ENCODE measurements around the gene VAV1. TPM values are rescaled to one million over a fixed set of nuclear protein-coding genes. Genes with fewer than 3 reads are reported as not detected.
A peak's percentile ranks its signal among the peaks of the same experiment; 100 is the strongest.

The VAV1 gene
- total and polyA plus RNA-seq, 2 of the 8 experiments (the other 6 are each of a cell fraction or from before 2014, with no cell fraction given) = 0.21 to 0.22 TPM

DNA sequence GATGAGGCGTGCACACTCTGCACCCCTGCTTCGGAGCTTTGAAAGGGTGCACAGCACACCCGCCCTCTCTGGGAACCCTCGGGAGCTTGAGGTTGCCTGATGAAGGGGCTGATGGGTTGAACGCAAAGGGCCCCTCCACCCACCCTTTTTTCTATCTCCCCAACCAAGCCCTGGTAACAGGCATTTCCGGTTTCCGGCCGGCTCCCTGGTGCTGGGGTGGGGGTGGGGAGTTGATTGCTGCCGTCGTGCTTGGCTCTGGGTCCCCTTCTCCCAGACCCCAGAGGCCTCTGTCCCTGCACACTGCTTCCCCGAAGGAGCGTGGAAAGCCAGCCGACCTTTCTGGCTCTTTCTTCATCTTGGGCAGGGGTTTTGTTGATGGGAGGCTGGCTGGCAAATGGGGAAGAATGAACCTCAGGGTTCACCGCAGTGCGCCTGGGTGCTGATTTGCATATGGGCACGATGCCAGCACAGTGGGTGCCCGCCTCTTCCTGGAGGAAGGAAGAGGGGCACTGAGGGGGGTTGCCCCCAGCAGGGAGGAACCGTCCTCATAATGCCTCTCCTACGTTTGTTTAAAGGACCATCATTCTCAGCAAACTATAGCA lies 29.1 kb downstream of the VAV1 start:
- peak overlapping the region; percentile 39 to 57 for H3K4me2 ChIP-seq (ENCODE audit: insufficient read depth in 1 of 2, low read depth in 2 of 2, low read length in 2 of 2)
- no peak overlapping the region for H2AK5ac ChIP-seq (ENCODE audit: low read depth, low read length)
- no peak overlapping the region for H2BK120ac ChIP-seq (replicated peaks; ENCODE audit: low read depth, low read length)
- peaks cover 3% of the 10 kb centered on the region; the same call in 1 of the 2 replicates for H3K23me2 ChIP-seq (ENCODE audit: low read depth, low read length)
- ChIA-PET POLR2A (ENCODE audit: partially characterized antibody) (interaction anchor here (0.6 to 1.7 kb wide), 6 partner anchors 10 to 331 kb away, joined by 3 to 7 read pairs (median 4); no protein-coding TSS in a partner anchor), CTCF (ENCODE audit: partially characterized antibody) (interaction anchor here (0.7 to 1.1 kb wide), 2 partner anchors 8 to 652 kb away, joined by 3 read pairs; no protein-coding TSS in a partner anchor)
- peak overlapping the region; percentile 60; the same call in 1 of the 2 replicates for H4K8ac ChIP-seq (ENCODE audit: extremely low read depth, insufficient read depth, low read length)
- FAIRE-seq (no peak), DNase-seq (ENCODE audit: low read depth in 1 of 2, low spot score in 2 of 2) (peak in 1 of 2 experiments; percentile 42)
- H2BK12ac ChIP-seq (ENCODE audit: low read depth, low read length) = peak overlapping the region; percentile 68; the same call in 1 of the 2 replicates
- no peaks in the 10 kb centered on the region for H4K20me1 ChIP-seq (replicated peaks in 1 of 2; ENCODE audit: control insufficient read depth in 1 of 2, insufficient read depth in 2 of 2, low read length in 2 of 2)
- no peak overlapping the region for H3K56ac ChIP-seq (replicated peaks; ENCODE audit: insufficient read length, low read depth, low read length)
- 65% methylated on average over 15 of the region's 19 CpGs; no CpG with 5 or more reads in 1 of the 2 experiments for WGBS, 2 experiments (ENCODE audit: extremely low coverage in 1 of 2, insufficient coverage in 1 of 2, insufficient read length in 1 of 2, insufficient replicate concordance in 2 of 2, low coverage in 1 of 2, low lambda C conversion rate in 2 of 2, missing lambda C conversion rate in 1 of 2)
- H3K23ac ChIP-seq (ENCODE audit: insufficient read length) = no peak overlapping the region
- H3K27ac ChIP-seq (ENCODE audit: low read depth, low read length) = no peak overlapping the region
- H3K79me1 ChIP-seq (ENCODE audit: low read depth, low read length) = no peaks in the 10 kb centered on the region
- H3K4ac ChIP-seq (replicated peaks; ENCODE audit: insufficient read length, low read depth, low read length) = peak overlapping the region; percentile 90
- H2BK5ac ChIP-seq (ENCODE audit: low read depth, low read length) = peak overlapping the region; percentile 88; the same call in 1 of the 2 replicates
- peaks cover 5 to 18% of the 10 kb centered on the region in 2 experiments for H3K9me3 ChIP-seq (ENCODE audit: insufficient read depth in 2 of 2, low read depth in 1 of 2, low read length in 1 of 2)
- TF ChIP-seq RBBP5 (IDR thresholded peaks at IDR 0.05; ENCODE audit: borderline replicate concordance, low read depth, low read length) (peak; percentile 87; the same call in 1 of the 2 replicates), KDM4A (IDR thresholded peaks at IDR 0.05; ENCODE audit: low read depth, low read length, severe bottlenecking) (peak; percentile 17), HDAC2 (IDR thresholded peaks at IDR 0.05; ENCODE audit: borderline replicate concordance in 1 of 2, low read depth in 2 of 2, low read length in 2 of 2) (no peak), SP1 (IDR thresholded peaks at IDR 0.05; ENCODE audit: low read depth, low read length) (0 out of 2 replicates have a peak, but pooled peaks have one; percentile 25), TAF7 (optimal IDR thresholded peaks at IDR 0.05; ENCODE audit: borderline replicate concordance, low read depth, low read length) (peak; percentile 28)
- TF ChIP-seq, protein P1, sequence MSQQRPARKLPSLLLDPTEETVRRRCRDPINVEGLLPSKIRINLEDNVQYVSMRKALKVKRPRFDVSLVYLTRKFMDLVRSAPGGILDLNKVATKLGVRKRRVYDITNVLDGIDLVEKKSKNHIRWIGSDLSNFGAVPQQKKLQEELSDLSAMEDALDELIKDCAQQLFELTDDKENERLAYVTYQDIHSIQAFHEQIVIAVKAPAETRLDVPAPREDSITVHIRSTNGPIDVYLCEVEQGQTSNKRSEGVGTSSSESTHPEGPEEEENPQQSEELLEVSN (IDR thresholded peaks at IDR 0.05) = peak; percentile 27; the same call in 1 of the 2 replicates
- TF ChIP-seq, protein P2, sequence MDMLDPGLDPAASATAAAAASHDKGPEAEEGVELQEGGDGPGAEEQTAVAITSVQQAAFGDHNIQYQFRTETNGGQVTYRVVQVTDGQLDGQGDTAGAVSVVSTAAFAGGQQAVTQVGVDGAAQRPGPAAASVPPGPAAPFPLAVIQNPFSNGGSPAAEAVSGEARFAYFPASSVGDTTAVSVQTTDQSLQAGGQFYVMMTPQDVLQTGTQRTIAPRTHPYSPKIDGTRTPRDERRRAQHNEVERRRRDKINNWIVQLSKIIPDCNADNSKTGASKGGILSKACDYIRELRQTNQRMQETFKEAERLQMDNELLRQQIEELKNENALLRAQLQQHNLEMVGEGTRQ (IDR thresholded peaks at IDR 0.05; ENCODE audit: low read length) = no peak
- H3K4me1 ChIP-seq (replicated peaks in 1 of 4; ENCODE audit: control insufficient read depth in 3 of 4, insufficient read depth in 4 of 4, low read length in 3 of 4) = peaks cover 0 to 11% (median 3%) of the 10 kb centered on the region in 4 experiments; a peak in 2 of 7 replicates
- no peak overlapping the region for H3K9ac ChIP-seq (replicated peaks in 1 of 4; ENCODE audit: extremely low read depth in 1 of 4, low read depth in 3 of 4, low read length in 3 of 4)
- H2AFZ ChIP-seq (ENCODE audit: low read length) = peak overlapping the region; percentile 55; the same call in 1 of the 2 replicates
- peak overlapping the region; percentile 72 for H4K5ac ChIP-seq (ENCODE audit: insufficient read length, low read depth, low read length)
- H2BK20ac ChIP-seq (ENCODE audit: low read length) = peak overlapping the region; percentile 49; the same call in 1 of the 2 replicates
- no peak overlapping the region for H2BK15ac ChIP-seq (ENCODE audit: low read length)
- H3K14ac ChIP-seq (ENCODE audit: insufficient read length) = no peak overlapping the region
- H3K18ac ChIP-seq (ENCODE audit: extremely low read depth, low read length) = peak overlapping the region; percentile 97
- H3K36me3 ChIP-seq (ENCODE audit: control insufficient read depth in 2 of 4, insufficient read depth in 4 of 4, low read length in 3 of 4) = no peaks in the 10 kb centered on the region
- no peaks in the 10 kb centered on the region for H3K79me2 ChIP-seq (ENCODE audit: control insufficient read depth in 1 of 2, insufficient read depth in 2 of 2, low read length in 2 of 2)
- peak overlapping the region; percentile 88 for H4K91ac ChIP-seq (replicated peaks; ENCODE audit: insufficient read length, low read length)
- H3K27me3 ChIP-seq (replicated peaks in 1 of 4; ENCODE audit: control insufficient read depth in 3 of 4, extremely low read depth in 1 of 4, insufficient read depth in 3 of 4, low read length in 3 of 4) = no peaks in the 10 kb centered on the region
- peak overlapping the region in 1 of 4 experiments; percentile 5; a peak in 1 of 8 replicates for H3K4me3 ChIP-seq (ENCODE audit: extremely low read depth in 1 of 4, insufficient read depth in 2 of 4, low read depth in 3 of 4, low read length in 4 of 4)

Data from H1 (cell line).